ENCODE measurements around the gene SPCS2. TPM values are rescaled to one million over a fixed set of nuclear protein-coding genes. Genes with fewer than 3 reads are reported as not detected.

The SPCS2 gene
- total RNA-seq, 3 donors from 2014 or later (not counting 1 experiment from before 2014, with no cell fraction given), result 76.9 to 117 (median 106) TPM

GRCh38 chr11:74980634-74981033 lies 31.6 kb downstream of the SPCS2 start:
- intact Hi-C loops (cut with micrococcal nuclease), result no loop called here
- Histone ChIP-seq H3K27me3 (ENCODE audit: control insufficient read depth, insufficient read depth, low read length) (no peaks in the 10 kb centered on the region), H3K27ac (ENCODE audit: low read length) (no peak overlapping the region), H3K4me1 (ENCODE audit: control insufficient read depth, insufficient read depth, low read length) (no peaks in the 10 kb centered on the region), H3K4me3 (ENCODE audit: low read length) (no peak overlapping the region), H3K36me3 (ENCODE audit: control insufficient read depth, insufficient read depth, low read length) (peaks cover 22% of the 10 kb centered on the region), H3K9me3 (ENCODE audit: control insufficient read depth, insufficient read depth, low read length) (no peaks in the 10 kb centered on the region)
- Mint-ChIP-seq H3K36me3 (no peaks in the 10 kb centered on the region), H3K4me3 (no peak overlapping the region), H3K4me1 (no peaks in the 10 kb centered on the region), H3K27ac (no peak overlapping the region), H3K9me3 (no peaks in the 10 kb centered on the region), H3K27me3 (ENCODE audit: low read depth in 2 of 2) (no peaks in the 10 kb centered on the region)
- ATAC-seq (no peak), DNase-seq (no peak)
- WGBS (ENCODE audit: insufficient coverage), result 100% methylated on average over 1 of the region's 2 CpGs
- no peak for TF ChIP-seq CTCF (IDR thresholded peaks at IDR 0.05)

- Histone ChIP-seq H3K9me3 (ENCODE audit: control insufficient read depth, insufficient read depth, low read length) (no peaks in the 10 kb centered on the region), H3K27ac (ENCODE audit: low read length) (no peak overlapping the region), H3K36me3 (ENCODE audit: control insufficient read depth, insufficient read depth, low read length) (peaks cover 11% of the 10 kb centered on the region), H3K4me1 (ENCODE audit: control insufficient read depth, insufficient read depth, low read length) (no peaks in the 10 kb centered on the region), H3K27me3 (ENCODE audit: control insufficient read depth, insufficient read depth, low read length) (no peaks in the 10 kb centered on the region), H3K4me3 (ENCODE audit: low read length) (no peak overlapping the region)
- no peak for TF ChIP-seq CTCF (IDR thresholded peaks at IDR 0.05)
- no CpG with 5 or more reads among the region's 1 CpG for WGBS (ENCODE audit: insufficient coverage)
- Mint-ChIP-seq H3K9me3 (no peaks in the 10 kb centered on the region), H3K27me3 (ENCODE audit: low read depth in 2 of 2) (no peaks in the 10 kb centered on the region), H3K4me3 (no peak overlapping the region), H3K36me3 (no peaks in the 10 kb centered on the region), H3K27ac (no peak overlapping the region), H3K4me1 (no peaks in the 10 kb centered on the region)
- intact Hi-C loops (cut with micrococcal nuclease), result no loop called here
- DNase-seq (no peak), ATAC-seq (no peak)
These were observed 32.8 kb downstream of the SPCS2 start for GRCh38 chr11:74981888-74982287.

- Mint-ChIP-seq H3K27ac (no peak overlapping the region), H3K4me3 (no peak overlapping the region), H3K27me3 (ENCODE audit: low read depth in 2 of 2) (no peaks in the 10 kb centered on the region), H3K9me3 (no peaks in the 10 kb centered on the region), H3K4me1 (peaks cover 2% of the 10 kb centered on the region in 2 donors), H3K36me3 (no peaks in the 10 kb centered on the region)
- WGBS (ENCODE audit: insufficient coverage), result 100% methylated on average over 3 of the region's 3 CpGs
- TF ChIP-seq CTCF (IDR thresholded peaks at IDR 0.05), result no peak
- Histone ChIP-seq H3K27ac (ENCODE audit: low read length) (no peak overlapping the region), H3K27me3 (ENCODE audit: control insufficient read depth, insufficient read depth, low read length) (no peaks in the 10 kb centered on the region), H3K9me3 (ENCODE audit: control insufficient read depth, insufficient read depth, low read length) (no peaks in the 10 kb centered on the region), H3K36me3 (ENCODE audit: control insufficient read depth, insufficient read depth, low read length) (no peaks in the 10 kb centered on the region), H3K4me3 (ENCODE audit: low read length) (no peak overlapping the region), H3K4me1 (ENCODE audit: control insufficient read depth, insufficient read depth, low read length) (peaks cover 8% of the 10 kb centered on the region)
- DNase-seq, result no peak
- ATAC-seq, result no peak
- intact Hi-C loops (cut with micrococcal nuclease), result no loop called here
These were observed 35.0 kb downstream of the SPCS2 start for GRCh38 chr11:74984070-74984469.

- no peak overlapping the region for H3K4me3 Mint-ChIP-seq
- WGBS (ENCODE audit: insufficient coverage), result 100% methylated on average over 2 of the region's 2 CpGs
- peaks cover 15% of the 10 kb centered on the region for H3K4me1 ChIP-seq (ENCODE audit: control insufficient read depth, insufficient read depth, low read length)
- intact Hi-C loops (cut with micrococcal nuclease), result no loop called here
- no peaks in the 10 kb centered on the region for H3K27me3 ChIP-seq (ENCODE audit: control insufficient read depth, insufficient read depth, low read length)
- no peak for DNase-seq
- ATAC-seq, result no peak
- no peaks in the 10 kb centered on the region for H3K36me3 Mint-ChIP-seq
- H3K27ac Mint-ChIP-seq, result no peak overlapping the region
- no peak for TF ChIP-seq CTCF (IDR thresholded peaks at IDR 0.05)
- H3K4me1 Mint-ChIP-seq, result peaks cover 9% of the 10 kb centered on the region in 2 donors
- H3K36me3 ChIP-seq (ENCODE audit: control insufficient read depth, insufficient read depth, low read length), result no peaks in the 10 kb centered on the region
- H3K9me3 ChIP-seq (ENCODE audit: control insufficient read depth, insufficient read depth, low read length), result no peaks in the 10 kb centered on the region
- no peaks in the 10 kb centered on the region for H3K9me3 Mint-ChIP-seq
- no peaks in the 10 kb centered on the region for H3K27me3 Mint-ChIP-seq (ENCODE audit: low read depth in 2 of 2)
- no peak overlapping the region for H3K4me3 ChIP-seq (ENCODE audit: low read length)
- no peak overlapping the region for H3K27ac ChIP-seq (ENCODE audit: low read length)
These were observed 35.7 kb downstream of the SPCS2 start for GRCh38 chr11:74984730-74985129.
